GM23338 (cell line): Measurements from ENCODE around the gene IQGAP2. TPM values are rescaled to one million over a fixed set of nuclear protein-coding genes. Genes with fewer than 3 reads are reported as not detected.
A peak's percentile ranks its signal among the peaks of the same experiment; 100 is the strongest.

Experiments
- ATAC-seq: fragments of 200-7000 bp; cut with Tn5 transposase; 3 replicates; pipeline ENCODE4 v1.9.1; 2020
- DNase-seq: peaks from one replicate; pipeline ENCODE4 v3.0.0-alpha.2; 2015; ENCODE audit warnings: low spot score
- H2AFZ ChIP-seq: fragments of 200-600 bp; sonication (generic); 2 replicates; pipeline ENCODE4 v1.8.0; 2016; ENCODE audit warnings: antibody characterized with exemption, mild to moderate bottlenecking, moderate library complexity
- H3F3A ChIP-seq: fragments of 200-600 bp; sonication (generic); replicated peaks from 2 replicates; pipeline ENCODE4 v1.8.0; 2017; ENCODE audit warnings: antibody characterized with exemption, mixed run types, low read depth
- H3K27ac ChIP-seq: fragments of 200-600 bp; sonication (generic); 2 replicates; pipeline ENCODE4 v1.6.1; 2016; ENCODE audit warnings: low read depth
- H3K27me3 ChIP-seq: fragments of 200-600 bp; sonication (generic); 2 replicates; pipeline ENCODE4 v1.8.0; 2016; ENCODE audit warnings: mild to moderate bottlenecking, mixed run types, moderate library complexity; ENCODE audit not compliant: insufficient read depth
- H3K36me3 ChIP-seq: fragments of 200-600 bp; sonication (generic); 2 replicates; pipeline ENCODE4 v1.8.0; 2016; ENCODE audit warnings: mild to moderate bottlenecking; ENCODE audit not compliant: insufficient read depth
- H3K4me1 ChIP-seq: fragments of 200-600 bp; sonication (generic); 2 replicates; pipeline ENCODE4 v1.8.0; 2016; ENCODE audit warnings: mild to moderate bottlenecking, moderate library complexity; ENCODE audit not compliant: insufficient read depth
- H3K4me2 ChIP-seq: fragments of 200-600 bp; sonication (generic); 2 replicates; pipeline ENCODE4 v1.7.1; 2017; ENCODE audit warnings: mixed run types
- H3K4me3 ChIP-seq: fragments of 200-600 bp; sonication (generic); 2 replicates; pipeline ENCODE4 v1.6.1; 2016; ENCODE audit warnings: mixed run types
- H3K79me2 ChIP-seq: fragments of 200-600 bp; sonication (generic); replicated peaks from 2 replicates; pipeline ENCODE4 v1.8.0; 2017; ENCODE audit warnings: mild to moderate bottlenecking; ENCODE audit not compliant: insufficient read depth
- H3K9me2 ChIP-seq: fragments of 200-600 bp; sonication (generic); 2 replicates; pipeline ENCODE4 v1.8.0; 2017; ENCODE audit not compliant: insufficient read depth
- H4K20me1 ChIP-seq: fragments of 200-600 bp; sonication (generic); replicated peaks from 2 replicates; pipeline ENCODE4 v1.8.0; 2017; ENCODE audit warnings: mild to moderate bottlenecking; ENCODE audit not compliant: insufficient read depth
- H3K27ac Mint-ChIP-seq: 2 replicates; pipeline ENCODE4 v1.8.0; 2020; ENCODE audit warnings: inconsistent platforms, mild to moderate bottlenecking, moderate library complexity, mixed read lengths
- H3K27me3 Mint-ChIP-seq: 3 replicates; pipeline ENCODE4 v1.8.0; 2022; ENCODE audit warnings: low read depth, mild to moderate bottlenecking, moderate library complexity, mixed read lengths, inconsistent platforms; ENCODE audit not compliant: insufficient read depth, poor library complexity
- H3K36me3 Mint-ChIP-seq: 3 replicates; pipeline ENCODE4 v1.8.0; 2021; ENCODE audit warnings: low read depth, mild to moderate bottlenecking, inconsistent platforms, moderate library complexity, mixed read lengths
- H3K4me1 Mint-ChIP-seq: 3 replicates; pipeline ENCODE4 v1.8.0; 2020; ENCODE audit warnings: mild to moderate bottlenecking, inconsistent platforms, mixed read lengths
- H3K4me3 Mint-ChIP-seq: 3 replicates; pipeline ENCODE4 v1.8.0; 2021; ENCODE audit warnings: moderate library complexity, mild to moderate bottlenecking, inconsistent platforms, mixed read lengths
- H3K9me3 Mint-ChIP-seq: 3 replicates; pipeline ENCODE4 v1.8.0; 2020; ENCODE audit warnings: moderate library complexity, mild to moderate bottlenecking, inconsistent platforms, mixed read lengths
- REST ChIP-seq: IDR thresholded peaks from one replicate; pipeline ENCODE4 v1.6.1; 2018; ENCODE audit warnings: antibody characterized with exemption; ENCODE audit not compliant: unreplicated experiment
- STAT1 ChIP-seq: IDR thresholded peaks from one replicate; pipeline ENCODE4 v1.6.1; 2016; ENCODE audit warnings: antibody characterized with exemption; ENCODE audit not compliant: unreplicated experiment
- ZNF462 ChIP-seq: fragments of 250-450 bp; sonication (Bioruptor Pico); IDR thresholded peaks from 2 replicates; pipeline ENCODE4 v1.5.0; 2020; ENCODE audit warnings: mild to moderate bottlenecking, moderate library complexity
- polyA plus RNA-seq: library from polyadenylated mRNA; unstranded; fragments of >200 nt; fragmentation: Nextera tagmentation; extraction: Ambion mirVana; gene quantifications from 2 replicates; pipeline ENCODE4 v1.2.1, GENCODE V29; 2016
- total RNA-seq: library from RNA; depleted of rRNA; stranded (reverse); fragments of >200 nt; shearing (Covaris generic); gene quantifications from 2 replicates; pipeline ENCODE4 v1.2.3, GENCODE V29; 2014

Gene IQGAP2
- total and polyA plus RNA-seq, 2 experiments from 2014 or later: 60.0 to 86.5 TPM

GRCh38 chr5:76425928-76426804 lies 23.1 kb downstream of the IQGAP2 start (continued):
- TF ChIP-seq ZNF462: peak; percentile 52; the same call in 1 of the 2 replicates

GRCh38 chr5:76427206-76428140 lies 24.4 kb downstream of the IQGAP2 start:
- Mint-ChIP-seq H3K4me3 (peak overlapping the region; percentile 52), H3K4me1 (peaks cover 67% of the 10 kb centered on the region), H3K27me3 (peaks cover 4% of the 10 kb centered on the region), H3K9me3 (no peaks in the 10 kb centered on the region), H3K27ac (peak overlapping the region; percentile 90), H3K36me3 (peaks cover 2% of the 10 kb centered on the region; the same call in 1 of the 3 replicates)
- H3F3A ChIP-seq: peaks cover 17% of the 10 kb centered on the region
- no peaks in the 10 kb centered on the region for H4K20me1 ChIP-seq
- ATAC-seq (peak; percentile 63), DNase-seq (peak; percentile 53)
- no peaks in the 10 kb centered on the region for H3K27me3 ChIP-seq
- peak overlapping the region; percentile 37; the same call in 1 of the 2 replicates for H3K4me3 ChIP-seq
- peaks cover 63% of the 10 kb centered on the region for H3K79me2 ChIP-seq
- peak overlapping the region; percentile 59 for H3K4me2 ChIP-seq
- H3K4me1 ChIP-seq: peaks cover 46% of the 10 kb centered on the region
- H2AFZ ChIP-seq: no peak overlapping the region; the same call in 1 of the 2 replicates
- H3K9me2 ChIP-seq: no peaks in the 10 kb centered on the region
- peak overlapping the region; percentile 95 for H3K27ac ChIP-seq
- H3K36me3 ChIP-seq: no peaks in the 10 kb centered on the region
- no peak for TF ChIP-seq REST
- no peak for TF ChIP-seq STAT1
